Measurements from ENCODE around the gene GNL3L.

Gene GNL3L

GRCh38 chrX:54496936-54497335 lies 33.1 kb upstream of the GNL3L start:
- no peaks in the 10 kb centered on the region for H3K79me2 ChIP-seq (ENCODE audit: insufficient read depth, low read length)
- no peaks in the 10 kb centered on the region for H4K20me1 ChIP-seq (ENCODE audit: insufficient read depth, low read length, poor library complexity, severe bottlenecking)
- no peaks in the 10 kb centered on the region for H3K36me3 ChIP-seq (ENCODE audit: insufficient read depth, low read length)
- H3K27me3 ChIP-seq (ENCODE audit: insufficient read depth, low read length, poor library complexity, severe bottlenecking): peaks cover 8% of the 10 kb centered on the region
- no peak overlapping the region for H3K4me2 ChIP-seq (ENCODE audit: low read depth, low read length, poor library complexity, severe bottlenecking)
- no peaks in the 10 kb centered on the region for H3F3A ChIP-seq (ENCODE audit: low read depth)
- no peaks in the 10 kb centered on the region for H3K9me3 ChIP-seq (ENCODE audit: insufficient read depth, low read depth, low read length)
- no peaks in the 10 kb centered on the region for H3K9me2 ChIP-seq (replicated peaks; ENCODE audit: low read depth, low read length)
- no peak overlapping the region for H3K9ac ChIP-seq (ENCODE audit: low read depth, low read length, poor library complexity, severe bottlenecking)
- no peak overlapping the region for H3K4me3 ChIP-seq (ENCODE audit: low read length, poor library complexity, severe bottlenecking)
- no peak overlapping the region for H2AFZ ChIP-seq (ENCODE audit: low read length)
- TF ChIP-seq EZH2phosphoT487 (IDR thresholded peaks at IDR 0.05; ENCODE audit: borderline replicate concordance): no peak
- no peaks in the 10 kb centered on the region for H3K4me1 ChIP-seq (ENCODE audit: insufficient read depth, low read length, poor library complexity, severe bottlenecking)

- TF ChIP-seq EZH2phosphoT487 (IDR thresholded peaks at IDR 0.05; ENCODE audit: borderline replicate concordance): no peak
- TF ChIP-seq CTCF (conservative IDR thresholded peaks at IDR 0.05; ENCODE audit: low read length): no peak
- Histone ChIP-seq H3F3A (ENCODE audit: low read depth) (no peaks in the 10 kb centered on the region), H3K4me2 (ENCODE audit: low read depth, low read length, poor library complexity, severe bottlenecking) (no peak overlapping the region), H3K79me2 (ENCODE audit: insufficient read depth, low read length) (no peaks in the 10 kb centered on the region), H4K20me1 (ENCODE audit: insufficient read depth, low read length, poor library complexity, severe bottlenecking) (no peaks in the 10 kb centered on the region), H3K27me3 (ENCODE audit: insufficient read depth, low read length, poor library complexity, severe bottlenecking) (no peaks in the 10 kb centered on the region), H2AFZ (ENCODE audit: low read length) (no peak overlapping the region), H3K9me3 (ENCODE audit: insufficient read depth, low read depth, low read length) (no peaks in the 10 kb centered on the region), H3K9me2 (replicated peaks; ENCODE audit: low read depth, low read length) (no peaks in the 10 kb centered on the region), H3K4me3 (ENCODE audit: low read length, poor library complexity, severe bottlenecking) (no peak overlapping the region), H3K9ac (ENCODE audit: low read depth, low read length, poor library complexity, severe bottlenecking) (no peak overlapping the region), H3K4me1 (ENCODE audit: insufficient read depth, low read length, poor library complexity, severe bottlenecking) (no peaks in the 10 kb centered on the region), H3K36me3 (ENCODE audit: insufficient read depth, low read length) (no peaks in the 10 kb centered on the region)
Measured at GRCh38 chrX:54509400-54509799, 20.6 kb upstream of the GNL3L start.

- Histone ChIP-seq H3K4me1 (ENCODE audit: insufficient read depth, low read length, poor library complexity, severe bottlenecking) (peaks cover 8% of the 10 kb centered on the region), H3F3A (ENCODE audit: low read depth) (no peaks in the 10 kb centered on the region), H3K36me3 (ENCODE audit: insufficient read depth, low read length) (no peaks in the 10 kb centered on the region), H3K9me2 (replicated peaks; ENCODE audit: low read depth, low read length) (no peaks in the 10 kb centered on the region), H3K4me2 (ENCODE audit: low read depth, low read length, poor library complexity, severe bottlenecking) (peak overlapping the region; percentile 88), H3K27me3 (ENCODE audit: insufficient read depth, low read length, poor library complexity, severe bottlenecking) (no peaks in the 10 kb centered on the region), H4K20me1 (ENCODE audit: insufficient read depth, low read length, poor library complexity, severe bottlenecking) (peaks cover 4% of the 10 kb centered on the region), H3K9ac (ENCODE audit: low read depth, low read length, poor library complexity, severe bottlenecking) (peak overlapping the region; percentile 90), H2AFZ (ENCODE audit: low read length) (peak overlapping the region; percentile 77), H3K4me3 (ENCODE audit: low read length, poor library complexity, severe bottlenecking) (peak overlapping the region; percentile 74), H3K79me2 (ENCODE audit: insufficient read depth, low read length) (peaks cover 38% of the 10 kb centered on the region), H3K9me3 (ENCODE audit: insufficient read depth, low read depth, low read length) (no peaks in the 10 kb centered on the region)
- TF ChIP-seq CTCF (conservative IDR thresholded peaks at IDR 0.05; ENCODE audit: low read length) (no peak), EZH2phosphoT487 (IDR thresholded peaks at IDR 0.05; ENCODE audit: borderline replicate concordance) (no peak)
Measured at GRCh38 chrX:54529151-54529550, 868 bp upstream of the GNL3L start.

GRCh38 chrX:54530357-54530900 lies 410 bp downstream of the GNL3L start:
- Histone ChIP-seq H3K9me2 (replicated peaks; ENCODE audit: low read depth, low read length) (no peaks in the 10 kb centered on the region), H3K9ac (ENCODE audit: low read depth, low read length, poor library complexity, severe bottlenecking) (peak overlapping the region; percentile 90), H3K36me3 (ENCODE audit: insufficient read depth, low read length) (no peaks in the 10 kb centered on the region), H3K9me3 (ENCODE audit: insufficient read depth, low read depth, low read length) (no peaks in the 10 kb centered on the region), H3K27me3 (ENCODE audit: insufficient read depth, low read length, poor library complexity, severe bottlenecking) (no peaks in the 10 kb centered on the region), H2AFZ (ENCODE audit: low read length) (peak overlapping the region; percentile 92), H3K4me3 (ENCODE audit: low read length, poor library complexity, severe bottlenecking) (peak overlapping the region; percentile 90), H3F3A (ENCODE audit: low read depth) (no peaks in the 10 kb centered on the region), H3K4me2 (ENCODE audit: low read depth, low read length, poor library complexity, severe bottlenecking) (peak overlapping the region; percentile 82), H3K4me1 (ENCODE audit: insufficient read depth, low read length, poor library complexity, severe bottlenecking) (peaks cover 8% of the 10 kb centered on the region), H3K79me2 (ENCODE audit: insufficient read depth, low read length) (peaks cover 46% of the 10 kb centered on the region), H4K20me1 (ENCODE audit: insufficient read depth, low read length, poor library complexity, severe bottlenecking) (peaks cover 4% of the 10 kb centered on the region)
- no peak for TF ChIP-seq CTCF (conservative IDR thresholded peaks at IDR 0.05; ENCODE audit: low read length)
- TF ChIP-seq EZH2phosphoT487 (IDR thresholded peaks at IDR 0.05; ENCODE audit: borderline replicate concordance): no peak
